A673 (cell line): ENCODE data around the gene NLGN1. TPM values are rescaled to one million over a fixed set of nuclear protein-coding genes. Genes with fewer than 3 reads are reported as not detected.
"Not testable (repeated sequence)": the region's sequence is repeated elsewhere in the genome, so short reads cannot be mapped to it uniquely, and the experiment has no call there.

Experiments used
- BruUV-seq: library from RNA; stranded (reverse); fragments of 400-500 nt; replicated peaks from 2 replicates; lab custom pipeline; 2021; lab: Mats Ljungman, UMichigan
- CTCF ChIA-PET: fragments of 300-600 bp; sonication (Branson Sonifier 250); formaldehyde crosslinking; loops from one replicate; lab custom pipeline; 2022; ENCODE audit warnings: antibody characterized with exemption; lab: Charles Lee
- POLR2A ChIA-PET: fragments of 300-600 bp; sonication (Branson Sonifier 250); formaldehyde crosslinking; loops from one replicate; lab custom pipeline; 2022; ENCODE audit warnings: antibody characterized with exemption; ENCODE audit not compliant: low non-redundant PET; lab: Charles Lee
- DNase-seq: peaks from one replicate; pipeline ENCODE4 v3.0.0-alpha.2; 2015; ENCODE audit warnings: low spot score
- H3K27ac ChIP-seq: fragments of 200-600 bp; sonication (generic); 2 replicates; pipeline ENCODE4 v1.5.1; 2016; ENCODE audit warnings: mixed run types, low read depth, mild to moderate bottlenecking, mixed read lengths, antibody characterized with exemption, low read length; ENCODE audit not compliant: poor library complexity, severe bottlenecking
- H3K27me3 ChIP-seq: fragments of 200-600 bp; sonication (generic); replicated peaks from 2 replicates; pipeline ENCODE4 v1.6.1; 2017; ENCODE audit warnings: mixed run types, low read depth, mild to moderate bottlenecking, mixed read lengths, antibody characterized with exemption, low read length; ENCODE audit not compliant: insufficient read depth, poor library complexity
- H3K36me3 ChIP-seq: fragments of 200-600 bp; sonication (generic); 2 replicates; pipeline ENCODE4 v1.6.1; 2016; ENCODE audit warnings: mixed run types, mild to moderate bottlenecking, mixed read lengths, antibody characterized with exemption, low read length; ENCODE audit not compliant: insufficient read depth, poor library complexity, severe bottlenecking
- H3K4me1 ChIP-seq: fragments of 200-600 bp; sonication (generic); 2 replicates; pipeline ENCODE4 v1.6.1; 2017; ENCODE audit warnings: mixed run types, mild to moderate bottlenecking, mixed read lengths, antibody characterized with exemption, low read length; ENCODE audit not compliant: insufficient read depth, poor library complexity, severe bottlenecking
- H3K4me3 ChIP-seq: fragments of 200-600 bp; sonication (generic); 2 replicates; pipeline ENCODE4 v1.5.1; 2016; ENCODE audit warnings: low read depth, mixed run types, mild to moderate bottlenecking, mixed read lengths, low read length; ENCODE audit not compliant: poor library complexity, severe bottlenecking
- H3K9me3 ChIP-seq: fragments of 200-600 bp; sonication (generic); 2 replicates; pipeline ENCODE4 v1.6.1; 2016; ENCODE audit warnings: mixed run types, low read depth, mild to moderate bottlenecking, mixed read lengths, antibody characterized with exemption, low read length; ENCODE audit not compliant: poor library complexity, severe bottlenecking
- EZH2 ChIP-seq: fragments of 200-600 bp; sonication (generic); IDR thresholded peaks from 2 replicates; pipeline ENCODE4 v1.6.1; 2017; ENCODE audit warnings: borderline replicate concordance, low read depth, mild to moderate bottlenecking, mixed read lengths, antibody characterized with exemption, low read length; ENCODE audit not compliant: poor library complexity, severe bottlenecking
- intact Hi-C: fragments of 100-400 bp; cut with micrococcal nuclease; formaldehyde crosslinking; loops from one replicate; pipeline ENCODE4 v1.10.0; 2022; ENCODE audit not compliant: unreplicated experiment
- total RNA-seq: library from RNA; stranded (reverse); gene quantifications from 2 replicates; pipeline ENCODE4 v1.2.3, GENCODE V29; 2021
- TF ChIP-seq, protein P1 (sequence below): fragments of 300-800, 200-600 bp; sonication (generic); conservative IDR thresholded peaks from 2 replicates; pipeline ENCODE4 v1.5.1; 2017; ENCODE audit warnings: low read depth, mild to moderate bottlenecking, antibody characterized with exemption, low read length, moderate library complexity, mixed read lengths

The NLGN1 gene
- total RNA-seq, 1 experiment from 2014 or later, result 0.39 TPM

DNA sequence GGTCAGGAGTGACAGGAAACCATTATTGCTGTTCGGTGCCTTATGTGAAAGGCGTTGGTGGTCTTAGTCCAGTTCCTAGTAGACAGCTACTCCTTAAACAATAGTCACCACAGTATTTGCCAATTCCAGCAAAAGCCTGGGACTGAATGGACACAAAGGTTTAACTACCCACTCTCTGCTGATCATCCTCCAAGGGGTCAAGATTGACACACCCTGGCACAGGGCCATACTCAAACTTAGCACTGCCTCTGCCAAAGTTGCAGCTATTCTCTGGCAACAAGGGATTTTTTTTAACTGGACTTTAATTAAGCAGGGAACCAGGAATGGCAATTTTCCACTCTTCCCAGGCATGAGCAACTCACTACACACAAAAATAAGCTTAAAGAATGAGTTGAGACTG is 193.9 kb downstream of the NLGN1 start:
- intact Hi-C loops, result no loop called here
- H3K9me3 ChIP-seq, result no peaks in the 10 kb centered on the region
- H3K4me1 ChIP-seq, result no peaks in the 10 kb centered on the region
- H3K27me3 ChIP-seq, result peaks cover 8% of the 10 kb centered on the region
- H3K36me3 ChIP-seq, result no peaks in the 10 kb centered on the region
- CTCF ChIA-PET, result no interaction called here
- BruUV-seq, result no TSS peak
- DNase-seq, result no peak
- no peak overlapping the region for H3K4me3 ChIP-seq
- TF ChIP-seq, protein P1, sequence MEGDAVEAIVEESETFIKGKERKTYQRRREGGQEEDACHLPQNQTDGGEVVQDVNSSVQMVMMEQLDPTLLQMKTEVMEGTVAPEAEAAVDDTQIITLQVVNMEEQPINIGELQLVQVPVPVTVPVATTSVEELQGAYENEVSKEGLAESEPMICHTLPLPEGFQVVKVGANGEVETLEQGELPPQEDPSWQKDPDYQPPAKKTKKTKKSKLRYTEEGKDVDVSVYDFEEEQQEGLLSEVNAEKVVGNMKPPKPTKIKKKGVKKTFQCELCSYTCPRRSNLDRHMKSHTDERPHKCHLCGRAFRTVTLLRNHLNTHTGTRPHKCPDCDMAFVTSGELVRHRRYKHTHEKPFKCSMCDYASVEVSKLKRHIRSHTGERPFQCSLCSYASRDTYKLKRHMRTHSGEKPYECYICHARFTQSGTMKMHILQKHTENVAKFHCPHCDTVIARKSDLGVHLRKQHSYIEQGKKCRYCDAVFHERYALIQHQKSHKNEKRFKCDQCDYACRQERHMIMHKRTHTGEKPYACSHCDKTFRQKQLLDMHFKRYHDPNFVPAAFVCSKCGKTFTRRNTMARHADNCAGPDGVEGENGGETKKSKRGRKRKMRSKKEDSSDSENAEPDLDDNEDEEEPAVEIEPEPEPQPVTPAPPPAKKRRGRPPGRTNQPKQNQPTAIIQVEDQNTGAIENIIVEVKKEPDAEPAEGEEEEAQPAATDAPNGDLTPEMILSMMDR, result no peak
- TF ChIP-seq EZH2, result no peak
- POLR2A ChIA-PET, result no interaction called here
- H3K27ac ChIP-seq, result no peak overlapping the region

DNA sequence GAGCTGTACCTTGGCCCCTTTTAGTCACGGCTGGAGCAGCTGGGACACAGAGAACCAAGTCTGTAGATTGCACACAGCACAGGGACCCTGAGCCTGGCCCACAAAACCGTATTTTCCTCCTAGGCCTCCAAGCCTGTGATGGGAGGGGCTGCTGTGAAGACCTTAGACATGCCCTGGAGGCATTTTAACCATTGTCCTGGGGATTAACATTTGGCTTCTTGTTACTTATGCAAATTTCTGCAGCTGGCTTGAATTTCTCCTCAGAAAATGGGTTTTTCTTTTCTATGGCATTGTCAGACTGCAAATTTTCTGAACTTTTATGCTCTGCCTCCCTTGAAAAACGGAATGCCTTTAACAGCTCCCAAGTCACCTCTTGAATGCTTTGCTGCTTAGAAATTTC is 197.3 kb downstream of the NLGN1 start:
- BruUV-seq, POLR2A ChIA-PET, H3K27me3 ChIP-seq: not testable (repeated sequence)

DNA sequence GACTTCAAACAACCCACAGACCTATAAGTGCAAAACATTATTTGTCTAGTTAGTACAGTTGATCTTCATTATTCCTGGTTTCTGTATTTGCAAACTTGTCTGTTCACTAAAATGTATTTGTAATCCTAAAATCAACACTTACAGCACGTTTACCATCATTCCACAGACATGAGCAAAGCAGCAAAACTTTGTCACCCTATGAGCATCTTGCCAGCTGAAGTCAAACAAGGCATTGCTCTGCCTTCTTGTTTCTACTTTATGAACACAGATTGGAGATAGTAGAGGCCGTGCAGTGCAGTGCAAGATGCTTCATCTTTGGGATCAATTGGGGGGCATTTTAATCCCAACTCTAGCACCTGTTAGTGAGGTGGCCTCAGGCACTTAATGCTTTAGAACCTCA is 202.1 kb downstream of the NLGN1 start:
- ChIA-PET CTCF (no interaction called here), POLR2A (no interaction called here)
- Histone ChIP-seq H3K27ac (no peak overlapping the region), H3K36me3 (no peaks in the 10 kb centered on the region), H3K4me3 (no peak overlapping the region), H3K4me1 (no peaks in the 10 kb centered on the region), H3K9me3 (no peaks in the 10 kb centered on the region), H3K27me3 (no peaks in the 10 kb centered on the region)
- no peak for DNase-seq
- no TSS peak for BruUV-seq
- intact Hi-C loops, result no loop called here
- TF ChIP-seq EZH2, result no peak
- TF ChIP-seq, protein P1, result no peak

More for the DNA sequence above, 197.3 kb downstream of the NLGN1 start:
- intact Hi-C loops, H3K27ac ChIP-seq, DNase-seq, CTCF ChIA-PET, H3K36me3 ChIP-seq, H3K4me1 ChIP-seq, H3K4me3 ChIP-seq, H3K9me3 ChIP-seq: not testable (repeated sequence)

DNA sequence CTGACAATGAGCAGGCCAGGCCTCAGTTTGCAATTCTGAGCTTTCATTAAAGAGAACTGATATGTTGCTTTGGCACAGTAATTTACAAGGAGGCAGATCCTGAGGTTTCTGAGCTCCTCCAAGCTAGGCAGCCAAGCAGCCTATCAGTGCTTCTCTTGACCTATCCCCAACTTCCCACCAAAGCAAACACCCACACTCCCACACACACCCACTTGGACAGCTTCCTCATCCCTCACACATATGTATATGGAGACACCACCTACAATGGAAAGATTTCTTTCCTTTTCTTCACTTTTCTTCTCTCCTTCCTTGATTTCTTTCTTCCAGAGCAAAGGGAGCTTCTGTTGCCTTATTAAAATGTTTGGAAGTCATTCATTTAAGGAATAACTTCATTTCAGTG is 217.0 kb downstream of the NLGN1 start:
- ChIA-PET POLR2A (no interaction called here), CTCF (no interaction called here)
- no peak for TF ChIP-seq EZH2
- TF ChIP-seq, protein P1, result no peak
- no peaks in the 10 kb centered on the region for H3K27me3 ChIP-seq
- no peaks in the 10 kb centered on the region for H3K9me3 ChIP-seq
- DNase-seq, result no peak
- no peak overlapping the region for H3K4me3 ChIP-seq
- no peaks in the 10 kb centered on the region for H3K4me1 ChIP-seq
- intact Hi-C loops, result no loop called here
- BruUV-seq, result no TSS peak
- H3K36me3 ChIP-seq, result no peaks in the 10 kb centered on the region
- no peak overlapping the region for H3K27ac ChIP-seq
